Measurements from ENCODE around the gene ID3.

The ID3 gene

DNA sequence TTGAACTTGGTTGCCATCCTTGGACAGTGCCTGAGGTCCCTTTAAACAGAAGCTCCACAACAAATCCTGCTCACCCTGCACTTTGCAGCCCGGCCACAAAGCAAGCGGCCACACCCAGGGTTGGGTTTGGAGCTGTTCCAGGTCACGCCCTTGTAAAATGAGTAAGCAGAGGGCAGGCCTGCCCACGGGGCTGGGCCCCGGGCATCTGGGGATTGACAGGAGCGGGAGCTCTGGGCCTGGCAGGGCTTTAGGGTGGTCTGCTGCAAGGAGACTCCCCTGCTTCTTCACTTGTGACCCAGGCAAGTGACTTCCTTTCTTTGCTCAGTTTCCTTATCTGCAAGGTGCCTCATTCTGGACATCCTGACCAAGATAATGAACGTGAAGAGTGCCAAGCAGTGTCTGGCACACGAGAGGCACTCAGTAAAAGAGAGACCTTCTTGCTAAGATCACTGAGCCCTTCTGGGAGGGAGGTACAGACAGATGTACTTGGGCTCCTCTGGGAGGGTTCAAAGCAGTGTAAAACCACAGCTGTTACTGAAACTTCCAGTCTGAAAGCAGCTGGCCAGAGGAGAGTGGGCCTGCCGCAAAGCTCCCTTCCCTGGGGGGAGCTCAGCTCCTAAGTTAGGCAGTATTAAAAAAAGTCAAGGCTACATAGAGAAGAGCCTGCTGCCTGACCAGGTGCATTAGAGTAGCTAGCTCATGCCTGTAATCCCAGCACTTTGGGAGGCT lies 30.9 kb downstream of the ID3 start:
- FAIRE-seq (peak; percentile 91), DNase-seq (ENCODE audit: insufficient read length, low spot score) (peak; percentile 59)

DNA sequence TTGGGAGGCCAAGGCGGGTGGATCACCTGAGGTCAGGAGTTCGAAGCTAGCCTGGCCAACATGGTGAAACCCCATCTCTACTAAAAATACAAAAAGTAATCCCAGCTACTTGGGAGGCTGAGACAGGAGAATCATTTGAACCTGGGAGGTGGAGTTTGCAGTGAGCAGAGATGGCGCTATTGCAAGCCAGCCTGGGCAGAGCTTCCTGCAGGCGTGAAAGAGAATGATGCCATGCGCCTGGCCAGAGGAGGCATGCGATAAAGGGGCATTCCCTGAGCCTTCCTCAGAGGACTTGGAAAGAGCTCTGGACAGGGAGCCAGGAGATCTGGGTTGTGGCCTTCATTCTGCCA lies 31.4 kb downstream of the ID3 start:
- no peak for FAIRE-seq
- no peak for DNase-seq (ENCODE audit: insufficient read length, low spot score)

DNA sequence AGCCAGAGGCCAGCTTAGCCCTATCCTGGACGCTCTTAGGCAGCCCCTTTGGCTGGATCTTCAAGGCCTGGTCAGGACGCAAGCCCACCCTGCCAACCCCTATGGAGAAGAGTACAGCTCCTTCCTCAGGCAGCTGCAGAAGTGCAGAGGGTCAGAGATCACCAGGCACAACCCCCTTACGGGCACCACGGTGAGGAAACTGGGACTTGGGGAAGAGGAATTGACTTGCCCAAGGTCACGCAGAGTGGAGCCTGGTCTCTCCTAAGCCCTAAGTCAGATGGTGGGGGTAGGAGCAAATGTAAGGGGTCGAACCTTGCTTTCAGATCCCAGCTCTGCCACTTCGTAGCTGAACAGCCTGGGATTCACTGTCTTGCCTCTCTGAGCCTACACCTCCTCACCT lies 31.9 kb downstream of the ID3 start:
- DNase-seq (ENCODE audit: insufficient read length, low spot score): no peak
- FAIRE-seq: no peak

DNA sequence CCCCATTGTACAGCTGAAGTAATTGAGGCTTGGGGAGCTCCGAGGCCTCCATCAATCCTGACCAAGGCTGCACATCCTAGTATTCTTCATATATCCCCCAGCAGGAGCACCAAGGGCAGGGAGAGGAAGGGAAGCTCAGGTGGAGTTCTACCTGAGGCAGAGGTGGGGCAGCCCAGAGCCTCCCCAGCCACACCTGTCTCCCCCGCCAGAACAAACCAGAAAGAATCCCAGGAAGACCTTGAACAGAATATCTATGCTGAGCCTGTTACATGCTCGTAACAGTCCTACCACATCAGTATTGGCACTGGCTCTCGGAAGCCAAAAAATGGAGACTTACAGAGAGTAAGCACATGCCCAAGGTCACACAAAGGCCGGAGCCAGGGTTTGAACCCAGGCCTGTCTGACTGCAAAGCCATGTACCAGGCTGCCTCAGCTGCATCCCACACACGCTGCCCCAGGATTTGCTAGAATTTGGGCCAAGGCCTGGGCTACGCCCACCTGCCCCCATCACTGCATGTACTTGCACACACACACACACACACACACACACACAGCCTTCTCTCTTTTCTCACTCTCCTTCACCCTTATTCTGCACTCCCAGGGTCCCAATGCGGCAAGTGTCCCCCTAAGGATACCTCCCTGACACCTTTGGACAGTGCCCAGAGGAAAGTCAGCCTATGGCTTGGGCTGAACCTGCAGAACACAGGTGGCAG lies 32.8 kb downstream of the ID3 start:
- FAIRE-seq: no peak
- no peak for DNase-seq (ENCODE audit: insufficient read length, low spot score)

DNA sequence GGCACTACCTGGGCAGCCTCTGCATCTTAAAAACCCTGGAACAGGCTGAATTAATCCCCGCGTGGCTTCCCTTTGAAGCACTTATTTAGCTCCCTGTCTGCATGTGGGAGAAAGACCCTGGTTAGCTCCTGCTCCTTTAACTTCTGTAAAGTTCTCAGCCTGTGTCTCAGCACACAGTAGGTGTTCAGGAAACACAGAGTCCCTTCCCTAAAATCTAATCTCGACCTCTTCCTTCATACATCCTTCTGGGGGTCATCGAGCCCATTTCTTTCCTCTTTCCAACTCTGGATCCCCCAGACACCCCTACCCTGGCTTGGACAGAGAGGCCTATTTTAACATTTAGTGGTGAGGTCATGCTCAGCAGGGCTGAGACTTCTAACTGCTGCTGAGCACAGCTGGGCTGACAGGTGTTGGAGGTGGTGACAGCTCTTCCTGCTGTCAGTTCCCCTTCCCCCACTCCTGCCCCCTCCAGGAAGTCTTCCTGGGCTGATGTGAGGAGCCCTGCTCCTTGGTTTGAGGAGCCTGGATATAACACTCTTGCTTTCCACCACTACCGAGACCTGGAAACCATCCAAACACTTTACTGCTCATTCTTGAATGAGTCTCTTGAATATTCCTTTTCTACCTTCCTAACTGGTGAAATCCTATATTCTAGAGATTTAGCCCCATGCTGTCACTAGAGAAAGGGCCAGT lies 33.6 kb downstream of the ID3 start:
- FAIRE-seq: peak; percentile 86

DNA sequence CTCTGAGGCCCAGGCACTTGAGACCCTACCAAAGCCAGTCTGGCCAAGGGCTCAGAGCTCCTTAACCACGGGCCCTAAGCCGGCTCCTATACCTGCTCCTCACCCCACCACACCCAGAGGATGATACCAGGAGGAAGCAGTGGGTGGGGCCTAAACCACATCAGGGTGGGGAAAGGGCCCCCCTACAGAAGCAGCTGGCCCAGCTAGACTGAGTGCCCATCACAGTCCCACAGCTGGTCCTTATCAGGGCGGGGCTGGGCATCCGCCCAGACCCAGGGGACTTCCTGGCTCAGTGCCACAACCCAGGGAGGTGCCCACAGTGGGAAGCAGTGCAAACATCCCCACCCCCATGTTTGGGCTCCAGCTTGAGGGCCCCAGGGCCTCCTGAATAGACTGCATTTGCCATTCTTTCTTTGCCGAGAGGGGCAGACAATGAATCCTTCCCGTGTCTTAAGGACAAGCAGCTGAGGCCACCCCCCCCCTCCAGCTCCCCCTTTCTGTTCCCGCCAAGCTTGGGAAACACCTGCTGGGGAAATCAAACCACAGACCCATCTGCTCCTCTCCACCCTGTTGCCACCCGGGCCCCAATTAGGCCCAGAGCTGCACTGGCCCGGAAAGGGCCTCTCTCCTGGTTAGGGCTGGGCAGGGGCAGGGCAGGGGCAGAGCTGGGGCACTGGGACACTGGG lies 34.4 kb downstream of the ID3 start:
- FAIRE-seq (peak; percentile 87), DNase-seq (ENCODE audit: insufficient read length, low spot score) (no peak)

More for the DNA sequence above, 33.6 kb downstream of the ID3 start:
- DNase-seq (ENCODE audit: insufficient read length, low spot score): no peak

DNA sequence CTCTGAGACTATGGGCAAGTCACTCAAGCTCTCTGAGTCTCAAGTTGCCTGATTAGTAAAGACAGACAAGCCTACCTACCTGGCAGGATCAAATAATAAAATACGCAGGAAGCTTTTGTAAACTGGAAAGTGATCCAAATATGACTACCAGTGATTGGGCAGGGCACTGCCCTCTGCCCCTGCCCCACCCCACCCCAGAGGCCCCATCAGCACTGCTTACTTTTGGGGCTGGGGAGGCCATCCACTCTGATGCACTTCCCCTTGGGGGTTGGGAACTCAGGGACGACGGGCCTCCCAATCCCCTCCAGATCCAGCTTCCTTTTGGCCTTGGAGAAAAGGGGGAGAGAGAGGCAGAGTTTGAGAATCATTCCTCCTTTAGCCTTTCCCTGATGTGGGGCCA lies 35.1 kb downstream of the ID3 start:
- no peak for DNase-seq (ENCODE audit: insufficient read length, low spot score)
- no peak for FAIRE-seq

DNA sequence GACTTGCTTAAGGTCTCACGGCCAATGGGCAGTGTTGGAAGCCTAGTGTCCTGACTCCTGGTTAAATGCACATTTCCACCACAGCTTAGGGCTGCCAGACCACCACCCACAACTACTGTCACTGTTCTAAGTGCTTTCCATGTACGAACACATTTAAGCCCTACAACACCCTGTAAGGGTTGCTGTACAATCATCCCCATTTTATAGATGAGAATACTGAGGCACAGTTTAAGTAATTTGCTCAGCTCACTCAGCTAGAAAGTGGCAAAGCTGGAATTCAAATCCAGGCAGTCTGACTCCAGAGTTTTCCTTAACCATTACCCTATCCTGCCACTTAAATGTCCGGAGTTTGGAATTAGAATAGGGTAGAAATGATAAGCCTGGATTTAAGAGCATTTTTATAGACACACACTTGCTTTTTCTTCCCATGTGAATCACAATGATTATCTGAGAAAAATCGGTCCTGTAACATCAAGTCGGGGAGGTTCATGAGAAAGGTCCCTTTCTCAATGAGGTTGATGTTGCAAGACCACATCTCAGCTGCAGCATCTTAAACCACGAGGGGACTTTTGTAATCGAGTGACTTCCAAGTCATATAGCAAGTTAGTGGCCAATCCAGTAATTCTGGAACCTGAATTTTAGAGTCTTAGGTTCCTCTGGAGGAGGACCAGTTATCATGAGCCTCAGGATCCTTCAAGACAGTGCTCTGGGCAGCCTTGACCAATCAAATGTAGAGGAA lies 36.9 kb downstream of the ID3 start:
- FAIRE-seq (no peak), DNase-seq (ENCODE audit: insufficient read length, low spot score) (no peak)

DNA sequence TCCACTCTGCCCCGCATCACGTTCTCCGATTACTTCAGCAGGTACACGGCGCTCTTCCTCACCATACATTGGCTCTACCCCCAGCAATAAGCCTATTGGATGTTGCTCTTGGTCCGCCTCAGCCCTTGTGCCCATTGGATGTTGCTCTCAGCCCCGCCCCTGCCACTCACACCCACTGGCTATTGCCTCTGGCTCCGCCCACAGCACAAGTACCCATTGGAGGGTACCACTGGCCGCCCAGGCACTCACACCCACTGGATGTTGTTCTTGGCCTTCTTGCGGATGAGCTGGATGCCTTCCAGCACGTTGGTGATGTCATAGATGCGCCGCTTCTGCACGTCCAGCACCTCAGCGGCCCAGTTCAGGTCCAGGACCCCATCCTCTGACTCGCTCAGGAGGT lies 37.7 kb downstream of the ID3 start:
- FAIRE-seq (no peak), DNase-seq (ENCODE audit: insufficient read length, low spot score) (no peak)

DNA sequence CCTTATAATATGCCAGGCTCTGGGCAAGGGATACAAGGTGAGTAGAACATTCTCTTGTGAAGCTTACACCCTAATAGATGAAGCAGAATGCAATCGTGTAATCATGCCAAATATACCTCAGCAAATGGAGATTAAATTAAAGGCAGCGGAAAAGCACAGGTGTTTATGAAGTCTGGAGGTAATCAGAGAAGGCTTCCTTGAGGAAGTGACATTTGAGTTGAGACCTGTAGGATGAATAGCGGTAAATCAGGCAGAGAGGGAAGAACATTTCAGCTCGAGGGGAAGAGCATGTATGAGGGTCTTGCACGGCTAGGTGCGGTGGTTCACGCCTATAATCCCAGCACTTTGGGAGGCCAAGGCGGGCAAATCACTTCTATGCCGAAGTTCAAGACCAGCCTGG lies 41.7 kb downstream of the ID3 start:
- DNase-seq (ENCODE audit: insufficient read length, low spot score) (no peak), FAIRE-seq (no peak)

DNA sequence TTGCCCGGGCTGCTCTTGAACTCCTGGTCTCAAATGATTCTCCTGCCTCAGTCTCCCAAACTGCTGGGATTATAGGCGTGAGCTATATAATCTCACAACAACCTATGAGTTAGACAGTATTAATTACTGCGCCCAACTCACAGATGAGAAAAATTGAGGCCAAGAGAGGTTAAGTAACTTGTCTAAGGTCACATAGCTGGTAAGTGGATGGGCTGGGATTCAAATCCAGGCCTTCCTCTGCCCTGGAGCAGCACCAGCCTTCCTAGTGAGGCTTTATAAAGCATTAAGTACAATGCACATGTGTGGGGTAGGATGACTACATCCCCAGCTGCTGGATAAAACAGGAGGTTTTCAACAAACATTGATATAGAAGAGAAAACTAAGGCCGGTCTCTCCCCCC lies 43.4 kb downstream of the ID3 start:
- no peak for FAIRE-seq
- no peak for DNase-seq (ENCODE audit: insufficient read length, low spot score)

DNA sequence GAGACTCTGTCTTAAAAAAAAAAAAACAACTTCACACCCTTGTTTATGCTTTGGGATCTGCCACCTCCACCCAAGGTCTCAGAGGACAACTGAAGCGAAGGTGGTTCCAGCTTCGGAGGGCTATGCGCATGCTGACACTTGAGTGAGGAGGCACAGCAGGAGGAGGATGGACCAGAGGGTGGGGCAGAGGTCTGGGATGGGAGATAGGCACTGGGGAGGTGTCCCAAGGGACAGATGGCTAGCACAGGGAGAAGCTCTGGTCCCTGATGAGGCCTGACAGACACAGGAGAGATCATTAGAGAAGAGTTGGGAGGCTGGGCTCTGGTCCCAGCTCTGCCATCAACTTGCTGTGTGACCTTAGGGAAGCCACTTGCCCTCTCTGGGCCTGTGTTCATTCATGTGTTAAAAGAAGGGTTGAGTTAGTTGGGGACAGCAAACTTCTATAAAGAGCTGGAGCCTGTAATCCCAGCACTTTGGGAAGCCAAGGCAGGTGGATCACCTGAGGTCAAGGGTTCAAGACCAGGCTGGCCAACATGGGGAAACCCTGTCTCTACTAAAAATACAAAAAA lies 45.1 kb downstream of the ID3 start:
- FAIRE-seq (no peak), DNase-seq (ENCODE audit: insufficient read length, low spot score) (no peak)

DNA sequence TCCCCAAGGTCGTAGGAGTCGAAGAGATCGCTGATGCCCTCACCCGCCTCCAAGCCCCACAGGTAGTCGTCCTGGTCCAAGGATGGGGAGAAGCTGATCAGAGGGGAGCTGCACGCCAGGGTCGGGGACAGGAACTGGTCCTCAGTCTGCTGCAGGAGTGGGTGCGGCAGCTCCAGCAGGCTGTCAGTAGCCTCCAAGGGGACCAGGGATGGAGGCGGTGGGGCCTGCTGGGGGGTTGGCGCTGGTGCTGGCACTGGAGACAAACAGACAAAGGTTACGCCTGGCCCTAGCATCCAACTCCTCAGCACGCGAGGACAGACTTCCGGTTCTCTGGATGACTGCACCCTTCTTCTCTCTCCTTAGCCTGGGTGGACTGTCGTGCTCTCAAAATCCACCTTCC lies 49.4 kb downstream of the ID3 start:
- DNase-seq (ENCODE audit: insufficient read length, low spot score) (no peak), FAIRE-seq (no peak)

Measured in GM19239 (cell line).